ENCODE results near the gene PDCD1. TPM values are rescaled to one million over a fixed set of nuclear protein-coding genes. Genes with fewer than 3 reads are reported as not detected.
"Not testable (repeated sequence)": the region's sequence is repeated elsewhere in the genome, so short reads cannot be mapped to it uniquely, and the experiment has no call there.

Gene PDCD1
- total RNA-seq, 1 donor: not detected

DNA sequence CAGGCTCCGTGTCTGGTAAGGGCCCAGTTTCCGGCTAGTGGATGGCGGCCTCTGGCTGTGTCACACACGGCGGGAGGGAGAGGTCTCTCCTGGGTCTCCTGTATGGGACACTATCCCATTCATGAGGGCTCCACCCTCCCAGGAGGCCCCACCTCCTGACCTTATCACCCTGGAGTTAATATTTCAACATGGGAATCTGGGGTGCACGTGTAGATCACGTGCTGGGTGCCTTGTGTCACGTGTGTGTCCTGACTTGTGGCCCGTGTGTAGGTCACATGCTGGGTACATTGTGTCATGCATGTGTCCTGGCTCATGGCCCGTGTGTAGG lies 39.8 kb downstream of the PDCD1 start:
- Histone ChIP-seq H3K27me3 (ENCODE audit: insufficient read depth, low read length) (peaks cover 6% of the 10 kb centered on the region), H2AFZ (ENCODE audit: low read length) (no peak overlapping the region), H3K27ac (ENCODE audit: low read depth, low read length) (no peak overlapping the region), H4K20me1 (ENCODE audit: insufficient read depth, low read length) (no peaks in the 10 kb centered on the region), H3K9me3 (ENCODE audit: low read depth, low read length) (no peaks in the 10 kb centered on the region), H3K4me3 (ENCODE audit: insufficient read depth, low read length) (no peak overlapping the region), H3K4me1 (ENCODE audit: insufficient read depth, low read length) (no peaks in the 10 kb centered on the region), H3K36me3 (ENCODE audit: insufficient read depth, low read length) (no peaks in the 10 kb centered on the region), H3K4me2 (ENCODE audit: insufficient read depth, low read length) (no peak overlapping the region), H3K79me2 (ENCODE audit: insufficient read depth, low read length) (no peaks in the 10 kb centered on the region)
- no peak for TF ChIP-seq CTCF (IDR thresholded peaks at IDR 0.05; ENCODE audit: extremely low read depth, low read depth, low read length)
- no peak for DNase-seq (ENCODE audit: insufficient read length, low spot score, missing footprints)

- no peaks in the 10 kb centered on the region for H3K36me3 ChIP-seq (ENCODE audit: insufficient read depth, low read length)
- H3K27me3 ChIP-seq (ENCODE audit: insufficient read depth, low read length): peaks cover 3% of the 10 kb centered on the region
- H3K79me2 ChIP-seq (ENCODE audit: insufficient read depth, low read length): no peaks in the 10 kb centered on the region
Measured at GRCh38 chr2:241818229-241818942, 40.3 kb downstream of the PDCD1 start.

DNA sequence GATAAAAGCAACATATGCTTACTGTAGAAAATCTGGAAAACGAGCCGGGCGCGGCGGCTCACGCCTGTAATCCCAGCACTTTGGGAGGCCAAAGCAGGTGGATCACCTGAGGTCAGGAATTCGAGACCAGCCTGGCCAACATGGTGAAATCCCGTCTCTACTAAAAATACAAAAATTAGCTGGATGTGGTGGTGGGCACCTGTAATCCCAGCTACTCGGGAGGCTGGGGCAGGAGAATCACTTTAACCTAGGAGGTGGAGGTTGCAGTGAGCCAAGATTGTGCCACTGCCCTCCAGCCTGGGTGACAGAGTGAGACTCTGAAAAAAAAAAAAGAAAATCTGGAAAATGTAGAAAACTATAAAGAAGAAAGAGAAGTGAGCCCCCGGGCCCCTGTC lies 40.9 kb downstream of the PDCD1 start:
- H3K36me3 ChIP-seq (ENCODE audit: insufficient read depth, low read length); H2AFZ ChIP-seq (ENCODE audit: low read length); H4K20me1 ChIP-seq (ENCODE audit: insufficient read depth, low read length); H3K27ac ChIP-seq (ENCODE audit: low read depth, low read length); H3K4me3 ChIP-seq (ENCODE audit: insufficient read depth, low read length); H3K4me1 ChIP-seq (ENCODE audit: insufficient read depth, low read length); H3K79me2 ChIP-seq (ENCODE audit: insufficient read depth, low read length); H3K9me3 ChIP-seq (ENCODE audit: low read depth, low read length); H3K27me3 ChIP-seq (ENCODE audit: insufficient read depth, low read length); H3K4me2 ChIP-seq (ENCODE audit: insufficient read depth, low read length); DNase-seq (ENCODE audit: insufficient read length, low spot score, missing footprints): not testable (repeated sequence)

More at GRCh38 chr2:241818229-241818942, 40.3 kb downstream of the PDCD1 start:
- Histone ChIP-seq H3K4me2 (ENCODE audit: insufficient read depth, low read length) (no peak overlapping the region), H3K9me3 (ENCODE audit: low read depth, low read length) (no peaks in the 10 kb centered on the region), H3K4me3 (ENCODE audit: insufficient read depth, low read length) (no peak overlapping the region), H3K27ac (ENCODE audit: low read depth, low read length) (no peak overlapping the region), H2AFZ (ENCODE audit: low read length) (no peak overlapping the region), H3K4me1 (ENCODE audit: insufficient read depth, low read length) (no peaks in the 10 kb centered on the region), H4K20me1 (ENCODE audit: insufficient read depth, low read length) (no peaks in the 10 kb centered on the region)
- no peak for TF ChIP-seq CTCF (IDR thresholded peaks at IDR 0.05; ENCODE audit: extremely low read depth, low read depth, low read length)
- DNase-seq (ENCODE audit: insufficient read length, low spot score, missing footprints): no peak

GRCh38 chr2:241817126-241817820 lies 41.4 kb downstream of the PDCD1 start:
- TF ChIP-seq CTCF (IDR thresholded peaks at IDR 0.05; ENCODE audit: extremely low read depth, low read depth, low read length): no peak
- Histone ChIP-seq H3K4me3 (ENCODE audit: insufficient read depth, low read length) (no peak overlapping the region), H2AFZ (ENCODE audit: low read length) (no peak overlapping the region), H4K20me1 (ENCODE audit: insufficient read depth, low read length) (no peaks in the 10 kb centered on the region), H3K4me1 (ENCODE audit: insufficient read depth, low read length) (no peaks in the 10 kb centered on the region), H3K79me2 (ENCODE audit: insufficient read depth, low read length) (no peaks in the 10 kb centered on the region), H3K9me3 (ENCODE audit: low read depth, low read length) (no peaks in the 10 kb centered on the region), H3K27me3 (ENCODE audit: insufficient read depth, low read length) (no peaks in the 10 kb centered on the region), H3K36me3 (ENCODE audit: insufficient read depth, low read length) (no peaks in the 10 kb centered on the region), H3K27ac (ENCODE audit: low read depth, low read length) (no peak overlapping the region), H3K4me2 (ENCODE audit: insufficient read depth, low read length) (no peak overlapping the region)
- DNase-seq (ENCODE audit: insufficient read length, low spot score, missing footprints): peak; percentile 79
